Psoas muscle (tissue), 8 donors: ENCODE measurements around the gene SCN1A. TPM values are rescaled to one million over a fixed set of nuclear protein-coding genes. Genes with fewer than 3 reads are reported as not detected.
"Not testable (repeated sequence)": the region's sequence is repeated elsewhere in the genome, so short reads cannot be mapped to it uniquely, and the experiment has no call there.

Experiments
- ATAC-seq, 4 donors: fragments of 200-7000 bp; cut with Tn5 transposase; one replicate each; pipeline ENCODE4 v1.9.1; 2020; ENCODE audit warnings: moderate library complexity in 3 of 4, mild to moderate bottlenecking in 2 of 4
- DNase-seq, 2 donors: peaks; one replicate each; pipeline ENCODE4 v3.0.0-alpha.2; 2020
- H3K27ac ChIP-seq: fragments of 200-600 bp; one replicate; pipeline ENCODE4 v1.8.0; 2022
- H3K27me3 ChIP-seq, 3 donors: fragments of 200-600 bp in 1 of 3; one replicate each; pipeline versions ENCODE4 v1.6.1 to v1.8.0; 2013 to 2022; ENCODE audit warnings: low read length in 2 of 3, mild to moderate bottlenecking in 2 of 3, moderate library complexity in 1 of 3; ENCODE audit not compliant: insufficient read depth in 3 of 3
- H3K36me3 ChIP-seq, 2 donors: fragments of 200-600 bp in 1 of 2; one replicate each; pipeline versions ENCODE4 v1.6.1 to v1.8.0; 2013 to 2022; ENCODE audit warnings: low read depth in 1 of 2, mild to moderate bottlenecking in 1 of 2, moderate library complexity in 1 of 2; ENCODE audit not compliant: insufficient read depth in 1 of 2
- H3K4me1 ChIP-seq: fragments of 200-600 bp; one replicate; pipeline ENCODE4 v1.8.0; 2022
- H3K4me3 ChIP-seq: fragments of 200-600 bp; one replicate; pipeline ENCODE4 v1.8.0; 2022; ENCODE audit warnings: mild to moderate bottlenecking
- H3K9me3 ChIP-seq: fragments of 200-600 bp; one replicate; pipeline ENCODE4 v1.8.0; 2022
- WGBS, 3 donors: extraction: QIAGEN DNeasy Blood & Tissue Kit; methylation state at CpG; one replicate each; pipeline versions ENCODE4 v1.1.6 to v1.1.7; 2013; 5-methylcytosine and 5-hydroxymethylcytosine counted together
- intact Hi-C, 2 donors: fragments of 100-400 bp; cut with DNase I; formaldehyde crosslinking; loops; one replicate each; pipeline versions ENCODE4 v1.11.0 to v1.14.2; 2022
- polyA plus RNA-seq, 3 donors: library from polyadenylated mRNA; stranded (reverse); fragments of 200-250 nt; gene quantifications; one replicate each; pipeline ENCODE4 v1.2.3, GENCODE V29; 2013
- total RNA-seq, 4 donors: library from RNA; stranded (reverse); fragmentation: NEBNext Ultra II Directional in 2 of 4; extraction: Animal tissue kit (Norgen Biotek cat#: 25700) in 2 of 4; gene quantifications; one replicate each; pipeline versions ENCODE4 v1.2.1 to v1.2.4, GENCODE V29; 2021 to 2023
- TF ChIP-seq, protein P1 (sequence below): fragments of 200-600 bp; IDR thresholded peaks from one replicate; pipeline ENCODE4 v1.8.0; 2022; ENCODE audit warnings: antibody characterized with exemption
- donor health status: healthy with polysubstance abuse.
- donor health status: DM: no; HTN: no; CAD: no; lungs with moderate emphysema.
- donor health status: Bipolar disorder and iron deficiency.
- donor health status: healthy.
- donor health status: DM: yes; HTN: yes; CAD: no.
- donor health status: DM: no; HTN: no; CAD: no.
- donor health status: DM: no; HTN: no; CAD: no.
- donor health status: DM: yes; HTN: yes; CAD: no.

SCN1A gene
- total and polyA plus RNA-seq, 7 donors = 0.01 TPM; not detected in 6

DNA sequence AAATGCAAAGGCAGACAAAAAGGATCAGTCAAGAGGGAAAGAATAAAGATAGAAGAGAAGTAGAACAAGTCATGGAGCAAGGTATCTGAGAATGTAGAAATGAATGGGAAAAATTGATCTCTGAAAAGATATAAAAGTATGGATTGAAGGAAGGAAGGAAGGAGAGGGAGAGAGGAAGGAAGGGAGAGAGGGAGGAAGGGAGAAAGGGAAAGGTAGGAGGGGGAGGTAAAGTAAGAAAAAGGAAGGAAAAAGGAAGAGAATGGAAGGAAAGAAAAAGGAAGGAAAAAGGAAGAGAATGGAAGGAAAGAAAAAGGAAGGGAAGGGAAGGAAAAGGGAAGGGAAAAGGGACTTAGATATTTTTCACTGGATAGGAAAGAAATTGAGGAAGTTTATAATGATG lies 142.7 kb downstream of the SCN1A start:
- intact Hi-C loops = no loop called here
- ATAC-seq (no peak), DNase-seq (no peak)
- Histone ChIP-seq H3K36me3 (no peaks in the 10 kb centered on the region), H3K27ac (no peak overlapping the region), H3K27me3 (no peaks in the 10 kb centered on the region), H3K4me1 (no peaks in the 10 kb centered on the region), H3K9me3 (no peaks in the 10 kb centered on the region), H3K4me3 (no peak overlapping the region)
- TF ChIP-seq, protein P1, sequence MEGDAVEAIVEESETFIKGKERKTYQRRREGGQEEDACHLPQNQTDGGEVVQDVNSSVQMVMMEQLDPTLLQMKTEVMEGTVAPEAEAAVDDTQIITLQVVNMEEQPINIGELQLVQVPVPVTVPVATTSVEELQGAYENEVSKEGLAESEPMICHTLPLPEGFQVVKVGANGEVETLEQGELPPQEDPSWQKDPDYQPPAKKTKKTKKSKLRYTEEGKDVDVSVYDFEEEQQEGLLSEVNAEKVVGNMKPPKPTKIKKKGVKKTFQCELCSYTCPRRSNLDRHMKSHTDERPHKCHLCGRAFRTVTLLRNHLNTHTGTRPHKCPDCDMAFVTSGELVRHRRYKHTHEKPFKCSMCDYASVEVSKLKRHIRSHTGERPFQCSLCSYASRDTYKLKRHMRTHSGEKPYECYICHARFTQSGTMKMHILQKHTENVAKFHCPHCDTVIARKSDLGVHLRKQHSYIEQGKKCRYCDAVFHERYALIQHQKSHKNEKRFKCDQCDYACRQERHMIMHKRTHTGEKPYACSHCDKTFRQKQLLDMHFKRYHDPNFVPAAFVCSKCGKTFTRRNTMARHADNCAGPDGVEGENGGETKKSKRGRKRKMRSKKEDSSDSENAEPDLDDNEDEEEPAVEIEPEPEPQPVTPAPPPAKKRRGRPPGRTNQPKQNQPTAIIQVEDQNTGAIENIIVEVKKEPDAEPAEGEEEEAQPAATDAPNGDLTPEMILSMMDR = no peak

DNA sequence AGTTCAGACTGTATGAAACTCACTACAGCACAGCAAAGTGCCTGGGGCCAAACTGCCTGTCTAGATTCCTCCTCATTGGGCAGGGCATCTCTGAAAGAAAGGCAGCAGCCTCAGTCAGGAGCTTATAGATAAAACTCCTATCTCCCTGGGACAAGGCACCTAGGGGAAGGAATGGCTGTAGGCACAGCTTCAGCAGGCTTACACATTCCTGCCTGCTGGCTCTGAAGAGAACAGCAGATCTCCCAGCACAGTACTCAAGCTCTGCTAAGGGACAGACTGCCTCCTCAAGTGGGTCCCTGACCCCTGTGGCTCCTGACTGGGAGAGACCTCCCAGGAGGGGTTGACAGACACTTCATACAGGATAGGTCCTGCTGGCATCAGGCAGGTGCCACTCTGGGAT lies 155.7 kb downstream of the SCN1A start:
- H3K27me3 ChIP-seq, H3K4me1 ChIP-seq, DNase-seq, ATAC-seq, H3K36me3 ChIP-seq, intact Hi-C loops, H3K9me3 ChIP-seq, H3K4me3 ChIP-seq, H3K27ac ChIP-seq: not testable (repeated sequence)

DNA sequence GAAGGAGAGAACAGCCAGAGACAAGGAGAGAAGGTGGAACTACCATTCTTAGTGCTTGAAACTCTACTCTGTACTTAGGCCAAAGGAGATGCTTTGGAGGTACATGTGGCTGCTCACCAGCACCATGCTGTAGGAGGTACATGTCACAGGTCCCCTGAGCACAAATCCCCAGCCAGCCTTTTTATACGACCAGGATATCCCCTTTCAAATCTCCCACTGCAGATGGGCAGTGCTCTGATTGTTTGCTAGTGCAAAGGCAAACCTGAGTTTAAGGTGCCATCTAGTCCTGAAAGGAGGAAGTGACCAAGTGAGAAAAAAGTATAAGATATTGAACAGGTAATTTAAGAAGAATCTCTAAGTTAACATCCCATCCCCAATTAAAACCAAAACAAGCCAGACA lies 157.2 kb downstream of the SCN1A start:
- TF ChIP-seq, protein P1 = no peak
- intact Hi-C loops = no loop called here

DNA sequence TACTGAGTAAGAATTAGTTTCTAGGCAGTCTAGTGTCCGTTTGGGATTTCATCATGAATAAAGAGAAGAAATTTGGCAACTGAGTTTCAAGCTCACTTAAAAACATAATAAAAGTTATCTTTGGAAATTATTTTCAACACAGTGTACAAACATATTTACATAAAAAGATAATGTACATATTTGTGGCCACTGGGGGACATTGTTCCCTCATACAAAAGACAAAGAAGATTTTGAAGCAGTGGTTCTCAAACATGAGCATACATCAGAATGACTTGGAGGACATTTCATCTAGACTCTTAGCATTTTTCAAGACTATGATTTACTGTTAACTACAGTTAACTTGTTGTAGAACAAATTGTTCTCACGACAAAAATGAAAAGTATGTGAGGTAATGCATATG lies 158.6 kb downstream of the SCN1A start:
- Histone ChIP-seq H3K9me3 (no peaks in the 10 kb centered on the region), H3K4me1 (no peaks in the 10 kb centered on the region), H3K36me3 (no peaks in the 10 kb centered on the region), H3K27ac (no peak overlapping the region), H3K4me3 (no peak overlapping the region), H3K27me3 (no peaks in the 10 kb centered on the region)
- no peak for ATAC-seq
- DNase-seq = no peak
- WGBS, 3 donors = 53 to 70% (median 64%) methylated on average over 2 of the region's 2 CpGs
- intact Hi-C loops = no loop called here
- TF ChIP-seq, protein P1 = no peak

More for the DNA sequence above, 157.2 kb downstream of the SCN1A start:
- Histone ChIP-seq H3K36me3 (no peaks in the 10 kb centered on the region), H3K27ac (no peak overlapping the region), H3K4me3 (no peak overlapping the region), H3K4me1 (no peaks in the 10 kb centered on the region), H3K27me3 (no peaks in the 10 kb centered on the region), H3K9me3 (no peaks in the 10 kb centered on the region)
- DNase-seq (no peak), ATAC-seq (no peak)
- WGBS, 3 donors = 0 to 2% (median 0%) methylated on average over 1 of the region's 1 CpG

DNA sequence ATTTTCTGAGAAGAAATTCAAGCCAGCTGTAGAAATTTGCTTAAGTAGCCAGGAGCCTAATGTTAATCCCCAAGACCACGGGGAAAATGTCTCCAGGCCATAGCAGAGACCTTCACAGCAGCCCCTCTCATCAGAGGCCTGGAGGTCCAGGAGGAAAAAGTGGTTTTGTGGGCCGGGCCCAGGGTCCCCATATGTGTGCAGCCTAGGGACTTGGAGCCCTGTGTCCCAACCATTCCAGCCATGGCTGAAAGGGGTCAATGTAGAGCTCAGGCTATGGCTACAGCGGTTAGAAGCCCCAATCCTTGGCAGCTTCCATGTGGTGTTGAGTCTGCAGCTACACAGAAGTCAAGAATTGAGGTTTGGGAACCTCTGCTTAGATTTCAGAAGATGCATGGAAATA lies 160.1 kb downstream of the SCN1A start:
- 76 to 79% (median 79%) methylated on average over 3 of the region's 3 CpGs for WGBS, 3 donors
- H3K36me3 ChIP-seq = no peaks in the 10 kb centered on the region
- H3K27me3 ChIP-seq = no peaks in the 10 kb centered on the region
- intact Hi-C loops = no loop called here
- H3K4me3 ChIP-seq = no peak overlapping the region
- DNase-seq (no peak), ATAC-seq (no peak)
- no peaks in the 10 kb centered on the region for H3K9me3 ChIP-seq
- TF ChIP-seq, protein P1 = no peak
- no peak overlapping the region for H3K27ac ChIP-seq
- H3K4me1 ChIP-seq = no peaks in the 10 kb centered on the region
